SK-N-SH (cell line): ENCODE measurements around the gene TMEM245. TPM values are rescaled to one million over a fixed set of nuclear protein-coding genes. Genes with fewer than 3 reads are reported as not detected.

Source experiments
- CTCF ChIA-PET: fragments of 300-600, 350-600 bp; formaldehyde crosslinking; extraction: SDS; loops from one replicate; lab custom pipeline; 2021; lab: Yijun Ruan, JAX
- POLR2A ChIA-PET: fragments of 350-600 bp; sonication (Branson Sonifier 250); formaldehyde crosslinking; extraction: SDS; loops from one replicate; lab custom pipeline; 2020; ENCODE audit warnings: antibody characterized with exemption, inconsistent platforms; lab: Yijun Ruan, JAX
- DNase-seq: peaks from one replicate; pipeline ENCODE4 v3.0.0; 2012
- H2AFZ ChIP-seq: fragments of 200-600 bp; sonication (generic); 2 replicates; pipeline ENCODE4 v1.8.1; 2016; ENCODE audit warnings: antibody characterized with exemption, mild to moderate bottlenecking, low read depth
- H3F3A ChIP-seq: fragments of 200-600 bp; sonication (generic); replicated peaks from 2 replicates; pipeline ENCODE3; 2016; ENCODE audit warnings: antibody characterized with exemption, mild to moderate bottlenecking; ENCODE audit not compliant: insufficient read depth
- H3K27ac ChIP-seq, 2 experiments: fragments of 200-500 bp in 1 of 2; fragments of 200-600 bp in 1 of 2; sonication (Bioruptor generic) in 1 of 2; sonication (generic), shearing (Covaris generic) in 1 of 2; 2 replicates each; pipeline versions ENCODE4 v1.5.1 to v1.6.1; 2014 to 2016; ENCODE audit warnings: low read depth in 2 of 2, inconsistent platforms in 1 of 2, low read length in 1 of 2, mild to moderate bottlenecking in 1 of 2, mixed read lengths in 1 of 2
- H3K27me3 ChIP-seq: fragments of 200-600 bp; sonication (generic), shearing (Covaris generic); 2 replicates; pipeline ENCODE4 v1.6.1; 2016; ENCODE audit warnings: mixed run types; ENCODE audit not compliant: insufficient read depth
- H3K36me3 ChIP-seq, 2 experiments: fragments of 200-500 bp in 1 of 2; fragments of 200-600 bp in 1 of 2; sonication (Bioruptor generic) in 1 of 2; sonication (generic) in 1 of 2; replicated peaks in 1 of 2; 2 replicates each; pipeline versions ENCODE3 to v1.5.1; 2014 to 2016; ENCODE audit warnings: low read length in 1 of 2, mild to moderate bottlenecking in 1 of 2; ENCODE audit not compliant: insufficient read depth in 2 of 2, control insufficient read depth in 1 of 2
- H3K4me1 ChIP-seq, 2 experiments: fragments of 200-500 bp in 1 of 2; fragments of 200-600 bp in 1 of 2; sonication (Bioruptor generic) in 1 of 2; sonication (generic), shearing (Covaris generic) in 1 of 2; 2 replicates each; pipeline versions ENCODE4 v1.5.1 to v1.6.1; 2014 to 2016; ENCODE audit warnings: low read depth in 1 of 2, low read length in 1 of 2, mixed run types in 1 of 2; ENCODE audit not compliant: insufficient read depth in 2 of 2, control insufficient read depth in 1 of 2
- H3K4me2 ChIP-seq: fragments of 200-600 bp; sonication (generic), shearing (Covaris generic); 2 replicates; pipeline ENCODE4 v1.6.1; 2017; ENCODE audit warnings: mixed run types
- H3K4me3 ChIP-seq, 2 experiments: fragments of 200-500 bp in 1 of 2; fragments of 200-600 bp in 1 of 2; sonication (Bioruptor generic) in 1 of 2; sonication (generic), shearing (Covaris generic) in 1 of 2; 2 replicates each; pipeline versions ENCODE4 v1.5.1 to v1.8.1; 2014 to 2016; ENCODE audit warnings: low read depth in 2 of 2, inconsistent platforms in 1 of 2, low read length in 1 of 2, mild to moderate bottlenecking in 1 of 2, mixed read lengths in 1 of 2, moderate library complexity in 1 of 2
- H3K79me2 ChIP-seq: fragments of 200-600 bp; sonication (generic); 2 replicates; pipeline ENCODE4 v1.8.1; 2017; ENCODE audit warnings: mild to moderate bottlenecking; ENCODE audit not compliant: insufficient read depth
- H3K9ac ChIP-seq: fragments of 200-600 bp; sonication (generic); 2 replicates; pipeline ENCODE4 v1.6.1; 2017; ENCODE audit warnings: mixed run types
- H3K9me2 ChIP-seq: fragments of 200-600 bp; sonication (generic); 2 replicates; pipeline ENCODE4 v1.6.1; 2017; ENCODE audit warnings: mixed run types
- H3K9me3 ChIP-seq: fragments of 200-600 bp; sonication (generic); 2 replicates; pipeline ENCODE4 v1.6.1; 2017; ENCODE audit warnings: mixed run types, mild to moderate bottlenecking, moderate library complexity
- H4K20me1 ChIP-seq: fragments of 200-600 bp; sonication (generic); 2 replicates; pipeline ENCODE4 v1.6.1; 2017; ENCODE audit warnings: mild to moderate bottlenecking, mixed run types; ENCODE audit not compliant: insufficient read depth
- CTCF ChIP-seq: fragments of 200-600 bp; sonication (generic); IDR thresholded peaks from 2 replicates; pipeline ENCODE4 v1.6.1; 2017; ENCODE audit warnings: antibody characterized with exemption, mild to moderate bottlenecking, moderate library complexity
- ELF1 ChIP-seq: IDR thresholded peaks from 2 replicates; pipeline ENCODE4 v1.4.0; 2012
- FOSL2 ChIP-seq: IDR thresholded peaks from 2 replicates; pipeline ENCODE4 v1.4.0; 2012; ENCODE audit warnings: low read depth, mild to moderate bottlenecking, moderate library complexity, borderline replicate concordance
- FOXJ3 ChIP-seq: sonication (generic); formaldehyde crosslinking; IDR thresholded peaks from 2 replicates; pipeline ENCODE4 v1.5.1; 2020; ENCODE audit warnings: mild to moderate bottlenecking, missing genetic modification reagents
- GABPA ChIP-seq: IDR thresholded peaks from 2 replicates; pipeline ENCODE4 v1.4.0; 2012; ENCODE audit warnings: low read depth, mild to moderate bottlenecking
- GATA2 ChIP-seq: sonication (generic); formaldehyde crosslinking; IDR thresholded peaks from 2 replicates; pipeline ENCODE4 v1.5.0; 2020; ENCODE audit warnings: mild to moderate bottlenecking, missing genetic modification reagents
- JUND ChIP-seq: IDR thresholded peaks from 2 replicates; pipeline ENCODE4 v1.4.0; 2012
- MAX ChIP-seq: IDR thresholded peaks from 2 replicates; pipeline ENCODE4 v1.4.0; 2012; ENCODE audit warnings: low read depth
- MEF2A ChIP-seq: IDR thresholded peaks from 2 replicates; pipeline ENCODE4 v1.4.0; 2012; ENCODE audit warnings: low read depth, borderline replicate concordance
- RCOR1 ChIP-seq: fragments of 150-350 bp; IDR thresholded peaks from 2 replicates; pipeline ENCODE4 v1.6.1; 2017; ENCODE audit warnings: antibody characterized with exemption, low read length
- SIN3A ChIP-seq: IDR thresholded peaks from 2 replicates; pipeline ENCODE4 v1.6.1; 2012; ENCODE audit warnings: low read depth, mild to moderate bottlenecking, low read length, moderate library complexity, borderline replicate concordance
- SMC3 ChIP-seq: IDR thresholded peaks from 2 replicates; pipeline ENCODE4 v1.6.1; 2012; ENCODE audit warnings: low read depth, low read length, improper control_type of control experiment
- ZBTB33 ChIP-seq: IDR thresholded peaks from 2 replicates; pipeline ENCODE4 v1.4.0; 2012; ENCODE audit warnings: low read depth, borderline replicate concordance
- WGBS: methylation state at CpG from one replicate; pipeline ENCODE4 v1.1.6; 2017; ENCODE audit warnings: low lambda C conversion rate; 5-methylcytosine and 5-hydroxymethylcytosine counted together
- polyA plus RNA-seq, 3 experiments: library from polyadenylated mRNA; depleted of rRNA; stranded (reverse); fragments of >200 nt; gene quantifications; 2 replicates each; pipeline ENCODE4 v1.2.3, GENCODE V29; 2012
- TF ChIP-seq, protein P1 (sequence below): fragments of 150-350 bp; IDR thresholded peaks from 2 replicates; pipeline ENCODE4 v1.6.1; 2017; ENCODE audit warnings: antibody characterized with exemption, low read length, low read depth, borderline replicate concordance
- TF ChIP-seq, protein P2 (sequence below): IDR thresholded peaks from 2 replicates; pipeline ENCODE4 v1.6.1; 2012; ENCODE audit warnings: mild to moderate bottlenecking, low read depth, low read length, moderate library complexity
- TF ChIP-seq, protein P3 (sequence below): IDR thresholded peaks from 2 replicates; pipeline ENCODE4; 2012
- TF ChIP-seq, protein P4 (sequence below): IDR thresholded peaks from 2 replicates; pipeline ENCODE4 v1.4.0; 2012; ENCODE audit warnings: low read depth, borderline replicate concordance

Gene TMEM245
- polyA plus RNA-seq, 1 of the 3 experiments (the other 2 are of a cell fraction): 17.5 TPM

DNA sequence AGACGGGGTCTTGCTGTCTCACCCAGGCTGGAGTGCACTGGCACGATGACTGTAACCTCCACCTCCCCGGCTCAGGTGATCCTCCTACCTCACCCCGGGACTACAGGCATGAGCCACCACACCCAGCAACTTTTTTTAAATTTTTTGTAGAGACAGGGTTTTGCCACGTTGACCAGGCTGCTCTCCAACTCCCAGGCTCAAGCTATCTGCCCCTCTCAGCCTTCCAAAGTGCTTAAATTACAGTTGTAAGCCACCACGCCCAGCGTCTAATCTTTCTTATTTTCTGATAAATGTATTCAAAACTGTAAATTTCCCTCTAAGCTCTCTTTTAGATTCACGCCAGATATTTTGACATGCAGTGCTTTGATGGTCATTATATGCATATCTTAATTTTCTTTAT lies 37.0 kb upstream of the TMEM245 start:
- Histone ChIP-seq H3K4me3 (no peak overlapping the region), H3K9me3 (no peaks in the 10 kb centered on the region), H4K20me1 (no peaks in the 10 kb centered on the region), H3K36me3 (no peaks in the 10 kb centered on the region), H3K9me2 (no peaks in the 10 kb centered on the region), H3K27me3 (no peaks in the 10 kb centered on the region), H3F3A (no peaks in the 10 kb centered on the region), H3K4me1 (peaks cover 0 to 3% of the 10 kb centered on the region in 2 experiments; a peak in 1 of 4 replicates), H3K9ac (no peak overlapping the region), H3K79me2 (no peaks in the 10 kb centered on the region), H2AFZ (no peak overlapping the region), H3K4me2 (no peak overlapping the region), H3K27ac (no peak overlapping the region)
- CTCF ChIA-PET: interaction anchor here (1.1 kb wide), 1 partner anchor 9 kb away, joined by 3 read pairs; no protein-coding TSS in a partner anchor
- no peak for DNase-seq
- 76% methylated on average over 8 of the region's 8 CpGs for WGBS
- TF ChIP-seq, protein P1, sequence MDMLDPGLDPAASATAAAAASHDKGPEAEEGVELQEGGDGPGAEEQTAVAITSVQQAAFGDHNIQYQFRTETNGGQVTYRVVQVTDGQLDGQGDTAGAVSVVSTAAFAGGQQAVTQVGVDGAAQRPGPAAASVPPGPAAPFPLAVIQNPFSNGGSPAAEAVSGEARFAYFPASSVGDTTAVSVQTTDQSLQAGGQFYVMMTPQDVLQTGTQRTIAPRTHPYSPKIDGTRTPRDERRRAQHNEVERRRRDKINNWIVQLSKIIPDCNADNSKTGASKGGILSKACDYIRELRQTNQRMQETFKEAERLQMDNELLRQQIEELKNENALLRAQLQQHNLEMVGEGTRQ: no peak
- TF ChIP-seq MAX: no peak
- TF ChIP-seq, protein P2, sequence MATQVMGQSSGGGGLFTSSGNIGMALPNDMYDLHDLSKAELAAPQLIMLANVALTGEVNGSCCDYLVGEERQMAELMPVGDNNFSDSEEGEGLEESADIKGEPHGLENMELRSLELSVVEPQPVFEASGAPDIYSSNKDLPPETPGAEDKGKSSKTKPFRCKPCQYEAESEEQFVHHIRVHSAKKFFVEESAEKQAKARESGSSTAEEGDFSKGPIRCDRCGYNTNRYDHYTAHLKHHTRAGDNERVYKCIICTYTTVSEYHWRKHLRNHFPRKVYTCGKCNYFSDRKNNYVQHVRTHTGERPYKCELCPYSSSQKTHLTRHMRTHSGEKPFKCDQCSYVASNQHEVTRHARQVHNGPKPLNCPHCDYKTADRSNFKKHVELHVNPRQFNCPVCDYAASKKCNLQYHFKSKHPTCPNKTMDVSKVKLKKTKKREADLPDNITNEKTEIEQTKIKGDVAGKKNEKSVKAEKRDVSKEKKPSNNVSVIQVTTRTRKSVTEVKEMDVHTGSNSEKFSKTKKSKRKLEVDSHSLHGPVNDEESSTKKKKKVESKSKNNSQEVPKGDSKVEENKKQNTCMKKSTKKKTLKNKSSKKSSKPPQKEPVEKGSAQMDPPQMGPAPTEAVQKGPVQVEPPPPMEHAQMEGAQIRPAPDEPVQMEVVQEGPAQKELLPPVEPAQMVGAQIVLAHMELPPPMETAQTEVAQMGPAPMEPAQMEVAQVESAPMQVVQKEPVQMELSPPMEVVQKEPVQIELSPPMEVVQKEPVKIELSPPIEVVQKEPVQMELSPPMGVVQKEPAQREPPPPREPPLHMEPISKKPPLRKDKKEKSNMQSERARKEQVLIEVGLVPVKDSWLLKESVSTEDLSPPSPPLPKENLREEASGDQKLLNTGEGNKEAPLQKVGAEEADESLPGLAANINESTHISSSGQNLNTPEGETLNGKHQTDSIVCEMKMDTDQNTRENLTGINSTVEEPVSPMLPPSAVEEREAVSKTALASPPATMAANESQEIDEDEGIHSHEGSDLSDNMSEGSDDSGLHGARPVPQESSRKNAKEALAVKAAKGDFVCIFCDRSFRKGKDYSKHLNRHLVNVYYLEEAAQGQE: no peak
- TF ChIP-seq GABPA: no peak
- TF ChIP-seq SMC3: no peak
- no peak for TF ChIP-seq FOXJ3
- TF ChIP-seq SIN3A: no peak
- TF ChIP-seq, protein P3, sequence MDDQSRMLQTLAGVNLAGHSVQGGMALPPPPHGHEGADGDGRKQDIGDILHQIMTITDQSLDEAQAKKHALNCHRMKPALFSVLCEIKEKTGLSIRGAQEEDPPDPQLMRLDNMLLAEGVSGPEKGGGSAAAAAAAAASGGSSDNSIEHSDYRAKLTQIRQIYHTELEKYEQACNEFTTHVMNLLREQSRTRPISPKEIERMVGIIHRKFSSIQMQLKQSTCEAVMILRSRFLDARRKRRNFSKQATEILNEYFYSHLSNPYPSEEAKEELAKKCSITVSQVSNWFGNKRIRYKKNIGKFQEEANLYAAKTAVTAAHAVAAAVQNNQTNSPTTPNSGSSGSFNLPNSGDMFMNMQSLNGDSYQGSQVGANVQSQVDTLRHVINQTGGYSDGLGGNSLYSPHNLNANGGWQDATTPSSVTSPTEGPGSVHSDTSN: no peak
- no peak for TF ChIP-seq ELF1
- no peak for TF ChIP-seq ZBTB33
- no peak for TF ChIP-seq RCOR1
- TF ChIP-seq GATA2 (CRISPR knock-in tag): no peak
- no peak for TF ChIP-seq MEF2A
- no peak for TF ChIP-seq CTCF
- TF ChIP-seq, protein P4, sequence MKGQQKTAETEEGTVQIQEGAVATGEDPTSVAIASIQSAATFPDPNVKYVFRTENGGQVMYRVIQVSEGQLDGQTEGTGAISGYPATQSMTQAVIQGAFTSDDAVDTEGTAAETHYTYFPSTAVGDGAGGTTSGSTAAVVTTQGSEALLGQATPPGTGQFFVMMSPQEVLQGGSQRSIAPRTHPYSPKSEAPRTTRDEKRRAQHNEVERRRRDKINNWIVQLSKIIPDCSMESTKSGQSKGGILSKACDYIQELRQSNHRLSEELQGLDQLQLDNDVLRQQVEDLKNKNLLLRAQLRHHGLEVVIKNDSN: no peak
- no peak for TF ChIP-seq FOSL2
- no peak for TF ChIP-seq JUND
- POLR2A ChIA-PET: no interaction called here
